ENCODE data around the gene SNX19.

GRCh38 chr11:130873761-130874160 is 42.5 kb downstream of the SNX19 start:
- TF ChIP-seq CTCF (IDR thresholded peaks at IDR 0.05) (no peak), POLR2AphosphoS5 (IDR thresholded peaks at IDR 0.05; ENCODE audit: low read depth, low read length) (no peak), REST (IDR thresholded peaks at IDR 0.05; ENCODE audit: insufficient read depth in 1 of 2, low read depth in 2 of 2, low read length in 1 of 2) (no peak), TCF7L2 (IDR thresholded peaks at IDR 0.05; ENCODE audit: low read depth, low read length) (no peak)

Data from Panc1 (cell line).